Measurements from ENCODE around the gene JAKMIP2.

- TF ChIP-seq CTCF (IDR thresholded peaks at IDR 0.05; ENCODE audit: poor library complexity) (no peak), EZH2 (IDR thresholded peaks at IDR 0.05; ENCODE audit: borderline replicate concordance) (no peak)
These were observed 222.8 kb downstream of the JAKMIP2 start for GRCh38 chr5:147559749-147560148.

Measured in hepatocyte (in vitro differentiated cells).